Glutamatergic neuron (in vitro differentiated cells): ENCODE results near the gene PLXNA2. TPM values are rescaled to one million over a fixed set of nuclear protein-coding genes. Genes with fewer than 3 reads are reported as not detected.
A peak's percentile ranks its signal among the peaks of the same experiment; 100 is the strongest.

Experiments used
- DNase-seq: peaks from one replicate; pipeline ENCODE4 v3.0.0; 2022
- H3K27ac Mint-ChIP-seq: one replicate; pipeline ENCODE4 v1.8.0; 2020; ENCODE audit warnings: mild to moderate bottlenecking, mixed read lengths, inconsistent platforms; ENCODE audit not compliant: unreplicated experiment
- H3K27me3 Mint-ChIP-seq: one replicate; pipeline ENCODE4 v1.8.0; 2020; ENCODE audit warnings: mild to moderate bottlenecking, moderate library complexity, mixed read lengths, inconsistent platforms; ENCODE audit not compliant: unreplicated experiment
- H3K36me3 Mint-ChIP-seq: one replicate; pipeline ENCODE4 v1.8.0; 2020; ENCODE audit warnings: mild to moderate bottlenecking, mixed read lengths, inconsistent platforms; ENCODE audit not compliant: unreplicated experiment
- H3K4me1 Mint-ChIP-seq: one replicate; pipeline ENCODE4 v1.8.0; 2020; ENCODE audit warnings: mild to moderate bottlenecking, low read depth, mixed read lengths, inconsistent platforms; ENCODE audit not compliant: unreplicated experiment
- H3K4me3 Mint-ChIP-seq: one replicate; pipeline ENCODE4 v1.8.0; 2020; ENCODE audit warnings: mild to moderate bottlenecking, mixed read lengths, inconsistent platforms; ENCODE audit not compliant: unreplicated experiment
- H3K9me3 Mint-ChIP-seq: one replicate; pipeline ENCODE4 v1.8.0; 2020; ENCODE audit warnings: mild to moderate bottlenecking, moderate library complexity, mixed read lengths, inconsistent platforms; ENCODE audit not compliant: unreplicated experiment
- total RNA-seq: library from RNA; stranded (reverse); fragmentation: NEBNext Ultra II Directional; extraction: Animal tissue kit (Norgen Biotek cat#: 25700); gene quantifications from one replicate; pipeline ENCODE4 v1.2.1, GENCODE V29; 2021; ENCODE audit not compliant: unreplicated experiment
- TF ChIP-seq, protein P1 (sequence below): fragments of 200-600 bp; sonication (generic); IDR thresholded peaks from one replicate; pipeline ENCODE4 v1.5.0; 2021; ENCODE audit not compliant: partially characterized antibody, unreplicated experiment

Gene PLXNA2
- total RNA-seq, 1 donor from 2014 or later, result 66.0 TPM

DNA sequence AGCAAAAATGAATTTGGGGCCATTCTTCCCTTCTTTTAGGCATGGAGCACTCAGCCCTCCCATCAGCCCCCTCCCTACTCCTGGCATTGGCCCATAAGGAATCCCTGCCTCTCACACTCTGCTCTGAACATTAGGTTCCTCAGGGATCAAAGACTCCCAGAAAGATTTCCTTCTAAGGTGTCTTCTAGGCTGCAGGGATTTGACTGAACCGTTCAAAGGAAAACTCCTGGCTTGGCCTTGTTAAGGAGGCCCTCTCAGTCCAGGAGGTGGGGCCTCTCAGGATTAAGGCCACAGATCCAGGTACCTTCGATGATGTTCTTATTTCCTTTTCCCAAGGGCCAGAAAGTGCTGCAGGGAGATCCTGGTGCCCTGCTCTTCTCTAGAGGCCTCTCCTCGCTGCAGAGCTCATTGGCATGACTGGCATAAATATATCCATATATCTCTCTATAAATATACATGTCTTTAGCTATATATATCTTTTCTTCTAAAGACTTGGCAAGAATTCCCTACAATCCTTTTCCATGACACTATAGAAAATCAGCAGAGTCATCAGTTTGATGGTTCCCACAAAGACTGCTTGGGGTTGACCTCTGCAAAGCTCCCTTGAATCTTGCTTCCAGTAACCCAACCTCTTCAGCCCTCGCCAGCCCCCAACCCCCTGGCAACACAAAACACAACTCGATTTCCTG is 59.1 kb downstream of the PLXNA2 start:
- Mint-ChIP-seq H3K36me3 (no peaks in the 10 kb centered on the region), H3K4me3 (no peak overlapping the region), H3K27me3 (no peaks in the 10 kb centered on the region), H3K4me1 (peaks cover 27% of the 10 kb centered on the region), H3K9me3 (peaks cover 3% of the 10 kb centered on the region), H3K27ac (no peak overlapping the region)
- no peak for DNase-seq
- TF ChIP-seq, protein P1, sequence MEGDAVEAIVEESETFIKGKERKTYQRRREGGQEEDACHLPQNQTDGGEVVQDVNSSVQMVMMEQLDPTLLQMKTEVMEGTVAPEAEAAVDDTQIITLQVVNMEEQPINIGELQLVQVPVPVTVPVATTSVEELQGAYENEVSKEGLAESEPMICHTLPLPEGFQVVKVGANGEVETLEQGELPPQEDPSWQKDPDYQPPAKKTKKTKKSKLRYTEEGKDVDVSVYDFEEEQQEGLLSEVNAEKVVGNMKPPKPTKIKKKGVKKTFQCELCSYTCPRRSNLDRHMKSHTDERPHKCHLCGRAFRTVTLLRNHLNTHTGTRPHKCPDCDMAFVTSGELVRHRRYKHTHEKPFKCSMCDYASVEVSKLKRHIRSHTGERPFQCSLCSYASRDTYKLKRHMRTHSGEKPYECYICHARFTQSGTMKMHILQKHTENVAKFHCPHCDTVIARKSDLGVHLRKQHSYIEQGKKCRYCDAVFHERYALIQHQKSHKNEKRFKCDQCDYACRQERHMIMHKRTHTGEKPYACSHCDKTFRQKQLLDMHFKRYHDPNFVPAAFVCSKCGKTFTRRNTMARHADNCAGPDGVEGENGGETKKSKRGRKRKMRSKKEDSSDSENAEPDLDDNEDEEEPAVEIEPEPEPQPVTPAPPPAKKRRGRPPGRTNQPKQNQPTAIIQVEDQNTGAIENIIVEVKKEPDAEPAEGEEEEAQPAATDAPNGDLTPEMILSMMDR, result no peak

DNA sequence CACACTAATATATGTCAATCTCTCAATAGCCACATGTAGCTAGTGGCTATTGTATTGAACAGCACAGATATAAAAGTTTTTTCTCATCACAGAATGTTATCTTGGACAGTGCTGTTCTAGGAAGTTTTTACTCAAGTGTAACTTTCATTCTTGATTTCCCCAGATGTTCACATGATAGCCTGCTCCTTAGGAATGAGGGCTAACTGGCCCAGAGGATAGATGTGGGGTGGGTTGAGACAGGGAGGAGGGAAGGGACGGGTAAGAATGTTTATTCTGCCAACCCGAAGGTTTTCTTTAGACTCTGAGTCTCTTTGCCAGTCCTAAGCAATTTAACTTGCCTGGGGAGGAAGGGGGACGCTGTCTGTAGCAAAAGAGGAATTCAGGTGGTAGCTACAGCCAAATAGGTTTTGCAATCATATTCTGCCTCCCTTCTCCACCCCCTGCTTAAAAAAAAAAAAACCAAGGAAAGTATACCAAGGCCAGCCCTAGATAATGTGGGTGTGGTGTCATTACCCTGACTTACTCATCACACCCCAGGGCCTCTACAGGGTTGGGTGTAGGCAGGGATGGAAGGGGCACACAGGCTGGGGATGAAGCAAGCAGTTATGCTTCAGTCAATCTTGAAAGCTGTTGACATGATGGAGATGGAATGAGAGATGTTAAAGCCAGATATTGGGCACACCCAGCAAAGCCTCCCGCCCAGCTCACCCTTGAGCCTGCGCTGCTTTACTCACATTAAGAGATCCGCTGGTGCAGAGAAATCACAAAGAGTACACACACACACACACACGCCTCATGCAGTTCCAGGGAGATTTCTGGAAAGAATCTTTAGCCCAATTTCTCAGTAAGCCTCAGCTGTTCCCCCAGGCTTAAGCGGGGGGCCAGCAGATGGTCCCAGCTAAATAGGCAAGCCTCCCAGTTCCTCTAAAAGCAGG is 59.9 kb downstream of the PLXNA2 start:
- TF ChIP-seq, protein P1, result no peak
- H3K9me3 Mint-ChIP-seq, result peaks cover 1% of the 10 kb centered on the region
- no peak for DNase-seq
- no peaks in the 10 kb centered on the region for H3K27me3 Mint-ChIP-seq
- H3K4me1 Mint-ChIP-seq, result peaks cover 29% of the 10 kb centered on the region
- H3K36me3 Mint-ChIP-seq, result no peaks in the 10 kb centered on the region
- H3K4me3 Mint-ChIP-seq, result no peak overlapping the region
- H3K27ac Mint-ChIP-seq, result peak overlapping the region; percentile 15

DNA sequence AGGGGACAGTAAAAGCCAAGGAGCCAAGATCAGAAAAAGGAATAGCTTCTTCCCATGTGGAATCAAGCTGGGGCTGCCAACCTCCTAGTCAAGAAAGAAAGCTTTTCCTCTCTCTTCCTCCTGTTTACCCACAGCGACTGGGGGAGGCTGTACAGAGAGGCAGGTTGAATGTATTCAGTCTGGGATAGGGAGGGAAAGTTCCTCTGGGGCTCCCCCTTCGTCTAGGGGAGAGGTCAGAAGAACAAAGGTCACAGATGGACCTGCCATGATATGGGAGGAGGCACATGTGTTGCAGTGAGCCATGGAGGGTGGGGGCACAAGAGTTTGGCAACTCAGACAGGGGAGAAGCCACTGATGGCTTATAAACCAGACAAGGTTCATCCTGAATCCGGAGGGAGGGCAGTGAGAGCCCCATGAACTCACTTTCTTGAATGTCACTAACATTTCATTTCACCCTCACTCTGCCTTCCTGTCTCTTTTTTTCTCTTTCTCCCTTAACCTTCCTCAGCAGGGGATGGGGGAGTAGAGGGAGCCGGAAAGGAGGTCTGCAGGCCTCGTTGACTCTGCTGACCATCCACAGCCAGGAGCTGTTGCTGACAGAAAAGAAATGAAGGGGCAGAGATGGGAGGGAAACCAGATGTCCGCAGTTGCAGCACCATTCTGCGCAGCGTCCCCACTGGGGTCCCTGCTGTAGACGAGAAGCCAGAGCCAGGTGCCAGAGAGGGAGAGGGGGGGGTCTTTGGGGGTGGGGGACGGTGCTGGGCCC is 61.1 kb downstream of the PLXNA2 start:
- H3K36me3 Mint-ChIP-seq, result no peaks in the 10 kb centered on the region
- no peak for DNase-seq
- no peaks in the 10 kb centered on the region for H3K27me3 Mint-ChIP-seq
- no peak overlapping the region for H3K4me3 Mint-ChIP-seq
- TF ChIP-seq, protein P1, result no peak
- H3K9me3 Mint-ChIP-seq, result peaks cover 1% of the 10 kb centered on the region
- H3K27ac Mint-ChIP-seq, result peak overlapping the region; percentile 43
- H3K4me1 Mint-ChIP-seq, result peaks cover 40% of the 10 kb centered on the region

DNA sequence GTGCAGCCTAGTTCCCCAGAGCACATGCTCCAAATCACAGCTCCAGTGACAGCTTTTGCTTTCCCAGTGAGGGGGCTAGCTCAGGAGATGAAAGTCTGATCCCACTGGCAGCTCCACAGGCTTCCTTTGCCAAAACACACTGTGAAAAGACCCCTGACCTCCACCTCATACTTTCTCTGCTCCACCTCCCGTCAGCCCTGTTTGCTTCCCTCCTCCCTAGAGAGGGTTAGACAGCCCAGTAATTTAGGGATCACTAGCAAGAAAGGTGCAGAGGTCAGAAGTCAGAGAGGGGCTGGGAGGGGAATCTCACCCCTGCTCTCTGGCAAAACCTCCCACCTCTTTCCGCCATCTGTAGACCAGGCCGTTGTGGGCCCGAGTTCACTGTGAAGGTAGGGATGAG is 62.8 kb downstream of the PLXNA2 start:
- TF ChIP-seq, protein P1, result no peak
- Mint-ChIP-seq H3K27me3 (no peaks in the 10 kb centered on the region), H3K4me1 (peaks cover 41% of the 10 kb centered on the region), H3K27ac (no peak overlapping the region), H3K9me3 (peaks cover under 1% of the 10 kb centered on the region), H3K36me3 (no peaks in the 10 kb centered on the region), H3K4me3 (no peak overlapping the region)
- DNase-seq, result no peak
